Esophagus muscularis mucosa (tissue), 4 donors: ENCODE data around the gene SIX3. TPM values are rescaled to one million over a fixed set of nuclear protein-coding genes. Genes with fewer than 3 reads are reported as not detected.

Experiments
- DNase-seq: peaks from one replicate; pipeline ENCODE4 v3.0.0-alpha.2; 2017; ENCODE audit errors: extremely low spot score
- H3K27ac ChIP-seq, 4 donors: fragments of 200-600 bp; sonication (generic); replicated peaks in 1 of 4; 1 replicate in 3 of 4; 2 replicates in 1 of 4; pipeline ENCODE4 v1.5.1; 2016 to 2019; ENCODE audit warnings: mild to moderate bottlenecking in 1 of 4
- H3K27me3 ChIP-seq, 4 donors: fragments of 200-600 bp; sonication (generic); one replicate each; pipeline versions ENCODE4 v1.5.1 to v1.6.0; 2016 to 2019
- H3K36me3 ChIP-seq, 4 donors: fragments of 200-600 bp; sonication (generic); one replicate each; pipeline ENCODE4 v1.5.1; 2016 to 2019
- H3K4me1 ChIP-seq, 4 donors: fragments of 200-600 bp; sonication (generic); one replicate each; pipeline ENCODE4 v1.5.1; 2016 to 2019
- H3K4me3 ChIP-seq, 4 donors: fragments of 200-600 bp; sonication (generic); 1 replicate in 2 of 4; 2 replicates in 2 of 4; pipeline ENCODE4 v1.5.1; 2016 to 2019; ENCODE audit warnings: mild to moderate bottlenecking in 4 of 4, moderate library complexity in 1 of 4
- H3K9me3 ChIP-seq, 4 donors: fragments of 200-600 bp; sonication (generic); 1 replicate in 3 of 4; 2 replicates in 1 of 4; pipeline ENCODE4 v1.5.1; 2016 to 2019
- EP300 ChIP-seq: sonication (generic); formaldehyde crosslinking; IDR thresholded peaks from one replicate; pipeline ENCODE4 v1.6.1; 2017; ENCODE audit warnings: antibody characterized with exemption
- POLR2A ChIP-seq: fragments of 450-650 bp; IDR thresholded peaks from one replicate; pipeline ENCODE4 v1.6.1; 2017; ENCODE audit warnings: antibody characterized with exemption, moderate library complexity, mild to moderate bottlenecking, low read depth
- POLR2AphosphoS5 ChIP-seq, 2 donors: sonication (generic); formaldehyde crosslinking; IDR thresholded peaks; one replicate each; pipeline ENCODE4 v1.6.1; 2017; ENCODE audit warnings: antibody characterized with exemption in 2 of 2
- WGBS: methylation state at CpG from one replicate; pipeline ENCODE4 v1.1.5; 2018; 5-methylcytosine and 5-hydroxymethylcytosine counted together
- intact Hi-C: fragments of 100-400 bp; cut with DNase I; formaldehyde crosslinking; loops from one replicate; pipeline ENCODE4 v1.15.1; 2023
- total RNA-seq, 4 donors: library from RNA; depleted of rRNA; stranded (reverse); fragments of >200 nt; gene quantifications; one replicate each; pipeline versions ENCODE4 v1.1.0 to v1.2.1, GENCODE V29; 2016
- TF ChIP-seq, protein P1 (sequence below), 3 experiments: fragments of 200-600 bp in 2 of 3; fragments of 450-650 bp in 1 of 3; sonication (generic) in 2 of 3; IDR thresholded peaks; one replicate each; pipeline ENCODE4 v1.5.1; 2017 to 2019; ENCODE audit warnings: antibody characterized with exemption in 3 of 3, mild to moderate bottlenecking in 2 of 3, moderate library complexity in 1 of 3

The SIX3 gene
- total RNA-seq, 4 donors from 2014 or later = 0.11 to 0.42 (median 0.18) TPM

DNA sequence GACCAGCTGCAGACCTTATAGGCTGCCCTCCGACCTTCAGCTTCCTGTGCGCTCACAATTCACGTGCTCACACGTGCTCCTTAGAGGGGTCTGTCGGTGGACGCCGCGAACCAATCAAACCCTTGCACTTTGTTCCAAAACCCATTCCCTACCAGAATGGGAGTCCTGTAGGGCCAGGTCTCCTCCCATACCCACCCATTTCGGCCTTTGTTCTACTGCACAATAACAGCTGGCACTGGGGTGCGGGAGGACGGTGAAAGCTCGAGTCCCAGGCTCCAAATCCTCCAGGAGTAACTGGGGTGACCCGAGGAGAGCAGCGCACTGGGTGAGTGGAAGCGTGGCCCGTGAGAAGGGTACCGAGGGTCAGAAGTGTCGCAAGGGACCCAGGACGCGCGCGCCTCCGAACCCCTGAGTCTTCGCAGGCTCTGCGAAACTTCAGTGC, 13.0 kb downstream of the SIX3 start:
- H3K9me3 ChIP-seq = no peaks in the 10 kb centered on the region
- WGBS = 6% methylated on average over 15 of the region's 25 CpGs
- intact Hi-C loops = loop anchor here (5.0 to 10.0 kb wide), 2 partner anchors 560 to 912 kb away; no protein-coding TSS in a partner anchor
- H3K36me3 ChIP-seq = no peaks in the 10 kb centered on the region
- no peak for TF ChIP-seq POLR2A
- TF ChIP-seq EP300 = no peak
- H3K27ac ChIP-seq = no peak overlapping the region
- no peak for DNase-seq
- H3K4me1 ChIP-seq = peaks cover 32 to 51% (median 44%) of the 10 kb centered on the region in 4 donors
- peak overlapping the region in 3 of 4 donors; percentile 29 to 43 (median 31) for H3K4me3 ChIP-seq
- peaks cover 0 to 96% (median 47%) of the 10 kb centered on the region in 4 donors for H3K27me3 ChIP-seq

DNA sequence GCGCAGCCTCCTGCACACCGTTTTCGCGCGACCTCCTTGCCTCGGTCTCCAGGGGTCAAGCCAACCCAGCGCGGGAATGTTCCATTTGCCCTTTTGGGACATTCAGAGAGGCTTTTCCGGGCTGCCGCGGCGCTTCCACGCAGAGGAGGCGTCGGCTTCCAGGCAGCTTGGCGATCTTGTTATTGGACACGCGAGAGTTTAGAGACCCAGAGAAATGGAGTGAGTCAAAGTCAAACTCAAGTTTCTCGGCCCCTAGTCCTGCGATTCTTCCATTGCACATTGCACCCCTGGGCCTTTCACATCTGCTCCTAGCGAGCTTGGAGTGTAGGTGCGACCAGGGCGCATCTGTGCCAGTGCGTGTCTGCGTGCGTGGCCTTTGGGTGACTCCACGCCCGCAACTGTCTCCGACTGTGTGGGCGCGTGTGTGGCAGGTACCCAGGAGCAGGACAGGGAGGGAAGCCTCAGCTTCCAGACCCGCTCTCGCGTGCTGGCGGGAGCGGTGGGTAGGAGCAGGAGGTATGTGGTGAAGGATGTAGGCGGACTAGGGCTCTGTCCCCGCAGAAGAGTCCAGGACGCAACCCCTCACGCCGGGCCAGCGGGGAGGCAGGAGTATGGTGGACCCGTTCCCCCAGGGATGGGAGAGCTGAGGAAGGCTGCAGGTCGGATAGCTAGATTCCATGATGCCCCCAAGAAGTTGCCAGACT, 13.5 kb downstream of the SIX3 start:
- 5% methylated on average over 31 of the region's 44 CpGs for WGBS
- no peak overlapping the region for H3K27ac ChIP-seq
- intact Hi-C loops = loop anchor here (5.0 to 10.0 kb wide), 2 partner anchors 560 to 913 kb away; no protein-coding TSS in a partner anchor
- H3K27me3 ChIP-seq = peaks cover 0 to 93% (median 44%) of the 10 kb centered on the region in 4 donors
- no peaks in the 10 kb centered on the region for H3K36me3 ChIP-seq
- no peak for TF ChIP-seq EP300
- TF ChIP-seq, protein P1, sequence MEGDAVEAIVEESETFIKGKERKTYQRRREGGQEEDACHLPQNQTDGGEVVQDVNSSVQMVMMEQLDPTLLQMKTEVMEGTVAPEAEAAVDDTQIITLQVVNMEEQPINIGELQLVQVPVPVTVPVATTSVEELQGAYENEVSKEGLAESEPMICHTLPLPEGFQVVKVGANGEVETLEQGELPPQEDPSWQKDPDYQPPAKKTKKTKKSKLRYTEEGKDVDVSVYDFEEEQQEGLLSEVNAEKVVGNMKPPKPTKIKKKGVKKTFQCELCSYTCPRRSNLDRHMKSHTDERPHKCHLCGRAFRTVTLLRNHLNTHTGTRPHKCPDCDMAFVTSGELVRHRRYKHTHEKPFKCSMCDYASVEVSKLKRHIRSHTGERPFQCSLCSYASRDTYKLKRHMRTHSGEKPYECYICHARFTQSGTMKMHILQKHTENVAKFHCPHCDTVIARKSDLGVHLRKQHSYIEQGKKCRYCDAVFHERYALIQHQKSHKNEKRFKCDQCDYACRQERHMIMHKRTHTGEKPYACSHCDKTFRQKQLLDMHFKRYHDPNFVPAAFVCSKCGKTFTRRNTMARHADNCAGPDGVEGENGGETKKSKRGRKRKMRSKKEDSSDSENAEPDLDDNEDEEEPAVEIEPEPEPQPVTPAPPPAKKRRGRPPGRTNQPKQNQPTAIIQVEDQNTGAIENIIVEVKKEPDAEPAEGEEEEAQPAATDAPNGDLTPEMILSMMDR (IDR thresholded peaks at IDR 0.05) = no peak
- TF ChIP-seq POLR2A = no peak
- TF ChIP-seq POLR2AphosphoS5 (IDR thresholded peaks at IDR 0.05) = no peak
- H3K4me1 ChIP-seq = peaks cover 29 to 45% (median 38%) of the 10 kb centered on the region in 4 donors
- peak overlapping the region; percentile 21 to 43 (median 30) for H3K4me3 ChIP-seq
- H3K9me3 ChIP-seq = no peaks in the 10 kb centered on the region
- DNase-seq = no peak

DNA sequence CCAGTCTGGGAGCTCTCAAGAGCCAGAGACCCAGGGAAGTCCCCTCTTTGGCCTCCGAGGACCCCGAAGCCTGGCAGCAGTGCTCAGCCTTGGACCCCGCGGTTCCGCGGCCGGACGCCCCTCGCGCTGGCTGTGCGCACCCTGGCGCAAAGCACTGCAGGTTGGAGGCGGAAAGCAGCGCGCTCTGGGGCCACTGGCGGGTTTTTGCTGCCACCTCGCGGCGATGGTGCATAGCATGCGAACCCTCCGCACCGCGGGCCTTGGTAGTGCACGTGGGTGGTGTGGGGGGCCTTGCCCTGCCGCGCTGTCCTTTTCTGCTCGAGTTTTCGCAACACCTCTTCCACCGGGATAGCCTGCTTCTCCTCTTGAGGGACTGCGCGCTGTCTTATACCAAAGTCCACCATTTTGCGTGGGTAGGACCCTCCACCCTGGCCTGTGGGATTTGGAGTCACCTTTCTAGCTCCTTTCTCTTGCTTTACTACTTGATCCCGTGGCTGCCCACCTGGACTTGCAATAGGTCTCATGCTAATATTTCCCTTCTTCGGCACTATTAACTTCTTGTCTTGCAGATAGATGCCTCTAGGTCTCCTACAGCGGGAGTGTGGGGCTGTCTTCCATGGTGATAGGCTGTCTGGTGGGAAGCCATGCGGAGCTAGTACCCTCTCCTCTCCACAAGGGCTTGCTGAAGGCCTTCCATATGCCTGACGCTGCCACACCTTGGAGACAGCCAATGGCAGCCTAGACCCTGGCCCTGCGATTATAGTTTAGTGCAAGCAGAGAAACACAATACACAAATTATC, 14.3 kb downstream of the SIX3 start:
- DNase-seq = no peak
- TF ChIP-seq, protein P1 (IDR thresholded peaks at IDR 0.05) = peak; percentile 73 to 90 (median 89)
- TF ChIP-seq EP300 = no peak
- Histone ChIP-seq H3K9me3 (no peaks in the 10 kb centered on the region), H3K4me3 (peak overlapping the region; percentile 21 to 43 (median 30)), H3K36me3 (no peaks in the 10 kb centered on the region), H3K27ac (no peak overlapping the region), H3K27me3 (peaks cover 0 to 85% (median 44%) of the 10 kb centered on the region in 4 donors), H3K4me1 (peaks cover 29 to 45% (median 37%) of the 10 kb centered on the region in 4 donors)
- intact Hi-C loops = loop anchor here (2.0 to 10.0 kb wide), 2 partner anchors 477 to 561 kb away; no protein-coding TSS in a partner anchor
- 21% methylated on average over 22 of the region's 38 CpGs for WGBS

DNA sequence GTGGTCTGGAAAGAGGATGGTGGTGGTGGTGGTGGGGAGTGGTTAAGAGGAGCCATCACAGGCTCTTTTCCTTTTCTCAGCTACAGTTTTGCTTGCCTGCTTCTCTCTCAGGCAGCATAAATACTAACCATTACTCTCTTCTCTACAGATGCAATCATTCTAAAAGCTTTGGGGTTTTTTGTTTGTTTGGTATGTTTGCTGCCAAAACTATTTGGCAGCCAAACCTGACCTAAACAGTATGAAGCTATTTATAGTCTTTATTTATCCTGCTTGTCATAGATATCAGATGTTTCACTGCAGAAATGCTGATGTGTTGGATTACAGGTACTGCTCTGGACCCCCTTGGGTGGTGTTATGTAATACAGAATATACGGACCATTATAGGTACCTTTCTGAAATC, 15.3 kb downstream of the SIX3 start:
- Histone ChIP-seq H3K36me3 (no peaks in the 10 kb centered on the region), H3K9me3 (no peaks in the 10 kb centered on the region), H3K4me3 (no peak overlapping the region), H3K27ac (no peak overlapping the region), H3K27me3 (peaks cover 0 to 82% (median 41%) of the 10 kb centered on the region in 4 donors), H3K4me1 (peaks cover 27 to 41% (median 34%) of the 10 kb centered on the region in 4 donors)
- 50% methylated on average over 1 of the region's 1 CpG for WGBS
- no peak for TF ChIP-seq POLR2A
- no peak for TF ChIP-seq POLR2AphosphoS5 (IDR thresholded peaks at IDR 0.05)
- no peak for TF ChIP-seq EP300
- TF ChIP-seq, protein P1 (IDR thresholded peaks at IDR 0.05) = no peak
- intact Hi-C loops = loop anchor here (2.0 to 10.0 kb wide), 2 partner anchors 478 to 562 kb away; no protein-coding TSS in a partner anchor
- no peak for DNase-seq
